ENCODE measurements around the gene GIMAP7.
"Not testable (repeated sequence)": the region's sequence is repeated elsewhere in the genome, so short reads cannot be mapped to it uniquely, and the experiment has no call there.

GIMAP7 gene

DNA sequence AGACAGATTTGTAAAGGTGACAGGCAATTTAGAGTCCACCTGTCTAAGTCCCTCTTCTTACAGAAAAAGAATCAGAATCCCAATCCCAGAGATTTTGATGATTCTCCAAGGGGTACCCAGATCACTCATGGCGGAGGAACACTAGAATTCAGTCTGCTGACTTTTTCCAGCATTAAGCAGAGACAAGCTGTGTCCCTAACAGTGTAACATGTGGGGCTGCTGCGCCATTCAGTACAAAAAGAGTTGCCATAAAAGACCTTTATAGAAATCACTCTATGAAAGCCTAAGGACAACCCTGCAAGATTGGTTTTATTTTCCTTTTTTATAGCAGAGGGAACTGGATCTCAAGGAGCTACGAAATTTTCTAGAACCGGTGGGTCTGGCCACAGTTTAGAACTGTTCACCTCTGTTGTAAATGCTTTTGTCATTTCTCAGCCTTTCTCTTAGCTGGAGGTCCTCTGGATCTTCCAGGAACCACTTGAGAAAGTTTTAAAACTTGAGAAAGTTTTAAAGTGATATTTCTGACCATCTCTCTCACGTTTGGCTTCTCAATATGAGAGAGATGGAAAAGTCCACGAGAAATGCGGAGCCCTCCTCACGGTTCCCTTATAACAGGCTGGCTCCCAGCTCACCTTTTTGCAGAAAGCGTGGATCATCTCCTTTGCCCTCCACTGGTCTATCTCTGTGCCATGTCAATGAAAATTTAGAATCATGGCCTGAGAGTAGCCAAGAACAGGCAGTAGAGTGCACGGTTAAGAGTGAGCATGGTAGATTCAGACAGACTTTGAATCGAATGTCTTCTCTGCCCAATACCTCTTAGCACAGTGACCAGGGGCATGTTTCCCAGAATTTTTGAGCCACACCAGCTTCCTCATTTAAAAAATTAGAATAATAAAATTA, 826 bp downstream of the GIMAP7 start:
- H3K9me3 ChIP-seq (replicated peaks; ENCODE audit: low read length), result no peaks in the 10 kb centered on the region
- no peaks in the 10 kb centered on the region for H3K4me1 ChIP-seq (ENCODE audit: control insufficient read depth, insufficient read depth, low read length)
- H3K4me2 ChIP-seq (ENCODE audit: low read length), result no peak overlapping the region
- no peaks in the 10 kb centered on the region for H3K36me3 ChIP-seq (ENCODE audit: insufficient read depth, low read length)
- H3K27me3 ChIP-seq (ENCODE audit: control insufficient read depth, insufficient read depth, low read length), result no peaks in the 10 kb centered on the region
- no peak overlapping the region for H3K9ac ChIP-seq (ENCODE audit: low read depth, low read length)
- no peak overlapping the region for H3K4me3 ChIP-seq (ENCODE audit: low read length)

DNA sequence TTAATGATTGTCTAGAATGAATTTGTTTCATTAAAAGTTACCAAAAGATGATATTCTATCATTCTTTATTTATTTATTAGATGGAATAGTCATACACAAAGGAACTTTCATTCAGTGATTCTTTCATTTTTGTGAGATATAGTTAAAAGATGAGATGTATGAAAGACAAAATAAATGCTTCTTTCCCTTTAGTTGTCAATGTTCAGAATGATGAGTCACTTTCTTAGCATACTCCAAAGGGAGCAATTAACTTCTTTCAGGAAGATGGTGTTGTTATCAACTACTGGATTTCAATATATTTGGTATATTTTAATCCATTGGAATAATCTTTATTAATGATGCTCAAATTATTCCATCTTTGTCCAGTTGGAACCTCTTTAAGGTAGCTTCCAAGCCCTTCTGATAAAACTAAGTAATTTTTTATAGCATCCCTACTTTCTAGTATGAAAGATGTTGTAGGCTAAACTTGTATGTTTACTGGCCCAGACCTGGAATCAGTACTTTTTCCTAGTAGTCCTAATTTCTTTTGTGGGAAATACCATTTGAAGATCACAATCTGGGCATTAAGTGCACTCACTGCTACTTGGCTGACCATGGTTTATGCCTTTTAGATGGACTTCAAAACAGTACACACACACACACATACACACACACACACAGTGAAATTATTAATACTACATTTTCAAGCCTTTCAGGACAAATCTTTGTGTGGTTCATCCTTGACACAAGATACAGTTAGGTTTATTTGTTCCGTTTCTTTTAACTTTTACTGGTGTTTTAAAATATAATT, 2.5 kb downstream of the GIMAP7 start:
- Histone ChIP-seq H3K9ac (ENCODE audit: low read depth, low read length) (no peak overlapping the region), H3K36me3 (ENCODE audit: insufficient read depth, low read length) (no peaks in the 10 kb centered on the region), H3K27me3 (ENCODE audit: control insufficient read depth, insufficient read depth, low read length) (no peaks in the 10 kb centered on the region), H3K9me3 (replicated peaks; ENCODE audit: low read length) (no peaks in the 10 kb centered on the region), H3K4me1 (ENCODE audit: control insufficient read depth, insufficient read depth, low read length) (no peaks in the 10 kb centered on the region), H3K4me3 (ENCODE audit: low read length) (no peak overlapping the region), H3K4me2 (ENCODE audit: low read length) (no peak overlapping the region)

DNA sequence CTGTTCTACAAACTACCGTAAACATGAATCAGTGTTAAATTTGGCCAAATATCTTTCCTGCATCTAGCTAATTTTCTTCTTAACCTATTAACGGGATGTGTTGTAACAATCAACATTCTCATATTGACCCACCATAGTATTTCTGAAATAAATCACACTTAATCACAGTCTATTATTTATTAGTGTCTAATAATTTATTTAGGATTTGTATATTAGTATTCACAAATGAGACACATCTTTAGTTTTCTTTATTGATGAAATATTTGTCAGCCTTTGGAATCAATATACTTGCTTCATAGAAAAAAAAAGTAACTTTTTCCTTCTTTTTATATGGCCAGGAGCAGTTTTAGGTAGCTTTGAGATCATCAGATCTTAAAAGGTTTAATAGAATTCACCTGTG, 4.6 kb downstream of the GIMAP7 start:
- Histone ChIP-seq H3K9ac (ENCODE audit: low read depth, low read length) (no peak overlapping the region), H3K4me1 (ENCODE audit: control insufficient read depth, insufficient read depth, low read length) (no peaks in the 10 kb centered on the region), H3K27me3 (ENCODE audit: control insufficient read depth, insufficient read depth, low read length) (no peaks in the 10 kb centered on the region), H3K4me2 (ENCODE audit: low read length) (no peak overlapping the region), H3K9me3 (replicated peaks; ENCODE audit: low read length) (no peaks in the 10 kb centered on the region), H3K4me3 (ENCODE audit: low read length) (no peak overlapping the region), H3K36me3 (ENCODE audit: insufficient read depth, low read length) (no peaks in the 10 kb centered on the region)

DNA sequence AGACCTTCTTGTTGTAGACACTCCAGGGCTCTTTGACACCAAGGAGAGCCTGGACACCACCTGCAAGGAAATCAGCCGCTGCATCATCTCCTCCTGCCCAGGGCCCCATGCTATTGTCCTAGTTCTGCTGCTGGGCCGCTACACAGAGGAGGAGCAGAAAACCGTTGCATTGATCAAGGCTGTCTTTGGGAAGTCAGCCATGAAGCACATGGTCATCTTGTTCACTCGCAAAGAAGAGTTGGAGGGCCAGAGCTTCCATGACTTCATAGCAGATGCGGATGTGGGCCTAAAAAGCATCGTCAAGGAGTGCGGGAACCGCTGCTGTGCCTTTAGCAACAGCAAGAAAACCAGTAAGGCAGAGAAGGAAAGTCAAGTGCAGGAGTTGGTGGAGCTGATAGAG, 5.5 kb downstream of the GIMAP7 start:
- Histone ChIP-seq H3K4me3 (ENCODE audit: low read length) (no peak overlapping the region), H3K27me3 (ENCODE audit: control insufficient read depth, insufficient read depth, low read length) (no peaks in the 10 kb centered on the region), H3K4me2 (ENCODE audit: low read length) (no peak overlapping the region), H3K36me3 (ENCODE audit: insufficient read depth, low read length) (no peaks in the 10 kb centered on the region), H3K9ac (ENCODE audit: low read depth, low read length) (no peak overlapping the region), H3K9me3 (replicated peaks; ENCODE audit: low read length) (no peaks in the 10 kb centered on the region), H3K4me1 (ENCODE audit: control insufficient read depth, insufficient read depth, low read length) (no peaks in the 10 kb centered on the region)

DNA sequence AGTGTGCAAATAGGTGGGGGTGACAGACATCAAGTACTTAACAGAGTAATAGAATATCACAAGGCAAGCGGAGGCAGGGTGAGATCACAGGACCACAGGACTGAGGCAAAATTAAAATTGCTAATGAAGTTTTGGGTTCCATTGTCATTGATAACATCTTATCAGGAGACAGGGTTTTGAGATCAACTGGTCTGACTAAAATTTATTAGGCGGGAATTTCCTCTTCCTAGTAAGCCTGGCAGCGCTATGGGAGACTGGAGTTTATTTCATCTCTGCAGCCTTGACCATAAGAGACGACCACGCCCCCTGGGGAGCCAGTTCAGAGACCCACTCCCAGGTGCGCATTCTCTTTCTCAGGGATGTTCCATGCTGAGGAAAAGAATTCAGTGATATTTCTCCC, 8.3 kb downstream of the GIMAP7 start:
- H3K4me2 ChIP-seq (ENCODE audit: low read length); H3K9ac ChIP-seq (ENCODE audit: low read depth, low read length); H3K27me3 ChIP-seq (ENCODE audit: control insufficient read depth, insufficient read depth, low read length); H3K4me3 ChIP-seq (ENCODE audit: low read length); H3K36me3 ChIP-seq (ENCODE audit: insufficient read depth, low read length); H3K4me1 ChIP-seq (ENCODE audit: control insufficient read depth, insufficient read depth, low read length); H3K9me3 ChIP-seq (replicated peaks; ENCODE audit: low read length): not testable (repeated sequence)

DNA sequence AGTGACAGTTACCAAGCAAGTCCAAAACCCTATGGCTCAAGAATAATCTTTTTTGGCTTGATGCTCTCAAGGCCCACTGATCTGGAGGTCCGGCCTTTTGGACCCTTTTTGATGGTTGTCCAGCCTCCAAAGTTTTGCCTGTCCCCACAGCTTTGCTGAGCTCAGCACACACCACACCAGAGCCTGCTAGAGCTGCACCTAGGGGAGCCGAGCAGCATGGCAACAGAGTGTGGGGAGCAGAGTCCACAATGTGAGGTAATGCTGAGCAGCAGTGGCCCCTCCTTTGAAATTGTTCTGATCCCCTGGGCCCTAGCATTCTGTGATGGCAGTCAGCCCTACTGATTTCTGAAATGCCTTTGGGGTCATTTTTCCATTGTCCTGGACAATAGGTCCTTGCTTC, 9.3 kb downstream of the GIMAP7 start:
- Histone ChIP-seq H3K4me1 (ENCODE audit: control insufficient read depth, insufficient read depth, low read length) (no peaks in the 10 kb centered on the region), H3K9me3 (replicated peaks; ENCODE audit: low read length) (no peaks in the 10 kb centered on the region), H3K4me2 (ENCODE audit: low read length) (no peak overlapping the region), H3K36me3 (ENCODE audit: insufficient read depth, low read length) (no peaks in the 10 kb centered on the region), H3K4me3 (ENCODE audit: low read length) (no peak overlapping the region), H3K27me3 (ENCODE audit: control insufficient read depth, insufficient read depth, low read length) (no peaks in the 10 kb centered on the region), H3K9ac (ENCODE audit: low read depth, low read length) (no peak overlapping the region)

DNA sequence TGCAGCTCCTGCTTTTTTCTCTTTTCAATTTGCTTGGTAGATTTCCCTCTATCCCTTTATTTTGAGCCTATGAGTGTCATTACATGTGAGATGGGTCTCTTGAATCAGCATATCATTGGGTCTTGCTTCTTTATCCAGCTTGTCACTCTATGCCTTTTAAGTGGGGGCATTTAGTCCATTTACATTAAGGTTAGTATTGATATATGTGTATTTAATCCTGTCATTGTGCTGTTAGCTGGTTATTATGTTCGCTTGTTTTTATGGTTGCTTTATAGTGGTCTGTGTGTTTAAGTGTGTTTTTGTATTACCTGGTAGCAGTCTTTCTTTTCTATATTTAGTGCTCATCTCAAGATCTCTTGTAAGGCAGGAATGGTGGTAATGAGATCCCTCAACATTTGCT, 17.0 kb downstream of the GIMAP7 start:
- Histone ChIP-seq H3K4me1 (ENCODE audit: control insufficient read depth, insufficient read depth, low read length) (no peaks in the 10 kb centered on the region), H3K4me3 (ENCODE audit: low read length) (no peak overlapping the region), H3K36me3 (ENCODE audit: insufficient read depth, low read length) (no peaks in the 10 kb centered on the region), H3K9ac (ENCODE audit: low read depth, low read length) (no peak overlapping the region), H3K27me3 (ENCODE audit: control insufficient read depth, insufficient read depth, low read length) (no peaks in the 10 kb centered on the region), H3K4me2 (ENCODE audit: low read length) (no peak overlapping the region), H3K9me3 (replicated peaks; ENCODE audit: low read length) (no peaks in the 10 kb centered on the region)

DNA sequence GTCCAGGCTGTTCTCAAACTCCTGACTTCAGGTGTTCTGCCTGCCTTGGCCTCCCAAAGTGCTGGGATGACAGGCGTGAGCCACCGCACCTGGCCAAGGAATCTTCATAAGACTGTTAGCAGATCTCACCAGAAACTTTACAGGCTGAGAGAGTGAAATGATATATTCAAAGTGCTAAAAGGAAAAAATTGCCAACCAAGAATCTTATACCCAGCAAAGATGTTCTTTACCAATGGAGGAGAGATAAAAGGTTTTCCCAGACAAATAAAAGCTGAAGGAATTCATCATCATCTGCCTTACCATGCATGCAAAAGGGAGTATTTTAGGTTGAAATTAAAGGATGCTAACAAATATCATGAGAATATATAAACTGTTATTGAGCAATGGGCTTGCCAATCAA, 23.6 kb downstream of the GIMAP7 start:
- Histone ChIP-seq H3K4me1 (ENCODE audit: control insufficient read depth, insufficient read depth, low read length) (no peaks in the 10 kb centered on the region), H3K27me3 (ENCODE audit: control insufficient read depth, insufficient read depth, low read length) (no peaks in the 10 kb centered on the region), H3K4me2 (ENCODE audit: low read length) (no peak overlapping the region), H3K36me3 (ENCODE audit: insufficient read depth, low read length) (no peaks in the 10 kb centered on the region), H3K9me3 (replicated peaks; ENCODE audit: low read length) (no peaks in the 10 kb centered on the region), H3K4me3 (ENCODE audit: low read length) (no peak overlapping the region), H3K9ac (ENCODE audit: low read depth, low read length) (no peak overlapping the region)

DNA sequence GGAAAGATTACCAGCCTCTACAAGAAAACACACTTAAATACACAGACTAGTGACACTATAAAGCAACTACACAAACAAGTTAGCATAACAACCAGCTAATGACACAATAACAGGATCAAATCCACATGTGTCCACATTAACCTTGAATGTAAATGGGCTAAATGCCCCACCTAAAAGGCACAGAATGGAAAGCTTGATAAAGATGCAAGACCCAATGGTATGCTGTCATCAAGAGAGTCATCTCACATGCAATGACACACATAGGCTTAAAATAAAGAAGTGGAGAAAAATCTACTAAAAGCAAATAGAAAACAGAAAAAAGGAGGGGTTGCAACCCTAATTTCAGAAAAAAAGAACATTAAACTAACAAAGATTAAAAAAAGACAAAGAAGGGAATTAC, 38.5 kb downstream of the GIMAP7 start:
- H3K27me3 ChIP-seq (ENCODE audit: control insufficient read depth, insufficient read depth, low read length), result no peaks in the 10 kb centered on the region

DNA sequence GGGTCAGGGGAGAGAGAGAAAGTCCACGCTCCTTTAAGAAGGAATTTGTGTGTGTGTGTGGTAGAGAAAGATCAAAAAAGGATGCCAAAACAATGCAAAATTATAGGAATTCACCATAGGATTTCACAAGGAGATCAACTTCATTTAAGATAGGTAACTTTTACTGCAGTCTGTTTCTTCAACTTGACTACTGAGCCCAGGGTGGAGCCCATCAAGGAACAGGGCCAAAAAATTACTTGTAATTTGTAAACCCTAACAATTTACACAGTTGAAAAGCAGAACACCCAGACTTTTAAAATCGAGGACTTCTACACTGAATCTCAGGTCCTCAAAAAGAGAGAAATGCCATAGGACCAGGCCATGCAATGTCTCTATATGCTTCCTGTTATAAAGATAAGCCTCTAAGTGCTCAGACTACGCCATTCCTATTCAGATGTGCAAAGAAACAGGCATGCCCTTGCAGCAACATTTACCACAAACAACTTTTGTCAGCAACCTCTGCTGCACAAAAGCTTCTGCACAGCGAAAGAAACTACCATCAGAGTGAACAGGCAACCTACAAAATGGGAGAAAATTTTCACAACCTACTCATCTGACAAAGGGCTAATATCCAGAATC, 42.0 kb downstream of the GIMAP7 start:
- Histone ChIP-seq H3K4me1 (ENCODE audit: control insufficient read depth, insufficient read depth, low read length) (no peaks in the 10 kb centered on the region), H3K27me3 (ENCODE audit: control insufficient read depth, insufficient read depth, low read length) (no peaks in the 10 kb centered on the region), H3K36me3 (ENCODE audit: insufficient read depth, low read length) (no peaks in the 10 kb centered on the region), H3K9me3 (replicated peaks; ENCODE audit: low read length) (no peaks in the 10 kb centered on the region), H3K4me2 (ENCODE audit: low read length) (no peak overlapping the region), H3K9ac (ENCODE audit: low read depth, low read length) (no peak overlapping the region), H3K4me3 (ENCODE audit: low read length) (no peak overlapping the region)

More for the DNA sequence above, 38.5 kb downstream of the GIMAP7 start:
- Histone ChIP-seq H3K4me3 (ENCODE audit: low read length) (no peak overlapping the region), H3K4me2 (ENCODE audit: low read length) (no peak overlapping the region), H3K9me3 (replicated peaks; ENCODE audit: low read length) (no peaks in the 10 kb centered on the region), H3K4me1 (ENCODE audit: control insufficient read depth, insufficient read depth, low read length) (no peaks in the 10 kb centered on the region), H3K9ac (ENCODE audit: low read depth, low read length) (no peak overlapping the region), H3K36me3 (ENCODE audit: insufficient read depth, low read length) (no peaks in the 10 kb centered on the region)

DNA sequence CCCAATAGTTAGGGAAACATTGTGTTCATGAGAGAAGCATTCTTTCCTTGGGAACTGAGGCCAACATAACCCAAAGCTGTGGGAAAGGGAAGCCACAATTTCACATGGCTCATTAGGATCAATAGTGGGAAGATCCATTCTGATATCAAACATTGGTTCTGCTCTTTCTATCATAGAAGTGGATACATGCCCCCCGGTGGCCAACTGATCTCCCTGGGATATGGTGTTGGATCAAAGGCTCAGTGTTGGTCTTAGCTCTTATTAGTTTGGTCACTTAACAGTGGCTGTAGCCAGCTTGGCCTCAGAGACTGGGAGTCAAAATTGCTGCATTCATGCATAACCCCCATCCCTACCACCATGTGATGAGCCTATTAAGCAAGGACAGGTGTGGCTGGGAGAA, 45.8 kb downstream of the GIMAP7 start:
- no peaks in the 10 kb centered on the region for H3K9me3 ChIP-seq (replicated peaks; ENCODE audit: low read length)

More for the DNA sequence above, 45.8 kb downstream of the GIMAP7 start:
- Histone ChIP-seq H3K9ac (ENCODE audit: low read depth, low read length) (no peak overlapping the region), H3K4me2 (ENCODE audit: low read length) (no peak overlapping the region), H3K4me1 (ENCODE audit: control insufficient read depth, insufficient read depth, low read length) (no peaks in the 10 kb centered on the region), H3K27me3 (ENCODE audit: control insufficient read depth, insufficient read depth, low read length) (no peaks in the 10 kb centered on the region), H3K4me3 (ENCODE audit: low read length) (no peak overlapping the region), H3K36me3 (ENCODE audit: insufficient read depth, low read length) (no peaks in the 10 kb centered on the region)
